Endothelial cell of umbilical vein (primary cell): ENCODE measurements around the gene GPX8. TPM values are rescaled to one million over a fixed set of nuclear protein-coding genes. Genes with fewer than 3 reads are reported as not detected.

Source experiments
- BruUV-seq: library from RNA; stranded (reverse); fragments of 400-500 nt; replicated peaks from 2 replicates; lab custom pipeline; 2021; lab: Mats Ljungman, UMichigan
- CTCF ChIA-PET: fragments of 300-600, 350-600 bp; sonication (Branson Sonifier 250); formaldehyde crosslinking; loops from one replicate; lab custom pipeline; 2021; ENCODE audit warnings: antibody characterized with exemption, inconsistent platforms; lab: Charles Lee
- POLR2A ChIA-PET: fragments of 300-600, 350-600 bp; sonication (Branson Sonifier 250); formaldehyde crosslinking; loops from one replicate; lab custom pipeline; 2021; ENCODE audit warnings: antibody characterized with exemption, inconsistent platforms; lab: Charles Lee
- DNase-seq: peaks from one replicate; pipeline ENCODE4 v3.0.0-alpha.2; 2011; ENCODE audit warnings: low read depth, low spot score
- FAIRE-seq: peaks from 2 replicates; lab custom pipeline; 2011; peaks lifted over from hg19 to GRCh38; lab: Jason Lieb, UNC
- H2AFZ ChIP-seq: 2 replicates; pipeline ENCODE4 v1.6.0; 2012; ENCODE audit warnings: low read depth, low read length, control low read depth, inconsistent platforms
- H3K27ac ChIP-seq: 2 replicates; pipeline ENCODE4 v1.5.1; 2011; ENCODE audit warnings: low read depth, mild to moderate bottlenecking, control low read depth, low read length, moderate library complexity; ENCODE audit not compliant: insufficient read depth
- H3K27me3 ChIP-seq, 2 experiments: 2 replicates each; pipeline versions ENCODE4 v1.6.0 to v1.6.1; 2011; ENCODE audit warnings: low read length in 2 of 2, mixed read lengths in 1 of 2; ENCODE audit not compliant: control insufficient read depth in 2 of 2, insufficient read depth in 2 of 2
- H3K36me3 ChIP-seq, 2 experiments: 2 replicates in 1 of 2; 3 replicates in 1 of 2; pipeline ENCODE4 v1.5.1; 2011; ENCODE audit warnings: low read length in 2 of 2, mild to moderate bottlenecking in 1 of 2, moderate library complexity in 1 of 2; ENCODE audit not compliant: control insufficient read depth in 2 of 2, insufficient read depth in 2 of 2; ENCODE audit errors: extremely low read depth in 1 of 2
- H3K4me1 ChIP-seq: 3 replicates; pipeline ENCODE4 v1.5.1; 2011; ENCODE audit warnings: mild to moderate bottlenecking, low read length; ENCODE audit not compliant: control insufficient read depth, insufficient read depth; ENCODE audit errors: extremely low read depth
- H3K4me2 ChIP-seq: 2 replicates; pipeline ENCODE4 v1.6.1; 2011; ENCODE audit warnings: low read length, control low read depth, mixed read lengths; ENCODE audit not compliant: insufficient read depth
- H3K4me3 ChIP-seq, 3 experiments: fragments of 200-600 bp in 1 of 3; sonication (generic), shearing (Covaris generic) in 1 of 3; replicated peaks in 1 of 3; 2 replicates each; pipeline ENCODE4 v1.5.1; 2011 to 2016; ENCODE audit warnings: control low read depth in 3 of 3, low read length in 3 of 3, mild to moderate bottlenecking in 2 of 3, inconsistent platforms in 1 of 3, low read depth in 1 of 3, moderate library complexity in 1 of 3; ENCODE audit not compliant: insufficient read depth in 1 of 3
- H3K79me2 ChIP-seq: 2 replicates; pipeline ENCODE4 v1.6.0; 2012; ENCODE audit warnings: low read length, inconsistent platforms; ENCODE audit not compliant: control insufficient read depth, insufficient read depth
- H3K9ac ChIP-seq: replicated peaks from 2 replicates; pipeline ENCODE3; 2011; ENCODE audit warnings: low read length, control low read depth; ENCODE audit not compliant: insufficient read depth; ENCODE audit errors: extremely low read depth
- H3K9me1 ChIP-seq: replicated peaks from 3 replicates; pipeline ENCODE4 v1.6.0; 2011; ENCODE audit warnings: mild to moderate bottlenecking, low read length; ENCODE audit not compliant: control insufficient read depth, insufficient read depth; ENCODE audit errors: extremely low read depth
- H3K9me3 ChIP-seq: replicated peaks from 2 replicates; pipeline ENCODE4 v1.5.1; 2012; ENCODE audit warnings: low read length, inconsistent platforms; ENCODE audit not compliant: control insufficient read depth, insufficient read depth
- H4K20me1 ChIP-seq: replicated peaks from 2 replicates; pipeline ENCODE3; 2011; ENCODE audit warnings: mild to moderate bottlenecking, low read length; ENCODE audit not compliant: control insufficient read depth, insufficient read depth; ENCODE audit errors: extremely low read depth
- EZH2 ChIP-seq: IDR thresholded peaks from 2 replicates; pipeline ENCODE4 v1.6.1; 2012; ENCODE audit warnings: borderline replicate concordance, low read depth, mild to moderate bottlenecking, moderate library complexity, low read length, inconsistent platforms; ENCODE audit not compliant: severe bottlenecking
- FOS ChIP-seq: IDR thresholded peaks from 2 replicates; pipeline ENCODE4 v1.6.1; 2011; ENCODE audit warnings: mild to moderate bottlenecking, low read length, moderate library complexity, borderline replicate concordance; ENCODE audit not compliant: insufficient read depth
- GATA2 ChIP-seq: IDR thresholded peaks from 2 replicates; pipeline ENCODE4 v1.7.0; 2011; ENCODE audit warnings: low read depth, mild to moderate bottlenecking, moderate library complexity, mixed read lengths, low read length; ENCODE audit not compliant: insufficient read length, insufficient read depth
- JUN ChIP-seq: IDR thresholded peaks from 2 replicates; pipeline ENCODE4 v1.6.1; 2011; ENCODE audit warnings: borderline replicate concordance, low read depth; ENCODE audit not compliant: insufficient read length, insufficient read depth
- MYC ChIP-seq: IDR thresholded peaks from one replicate; pipeline ENCODE4 v1.6.1; 2011; ENCODE audit warnings: mild to moderate bottlenecking, low read depth, low read length
- POLR2A ChIP-seq: IDR thresholded peaks from 2 replicates; pipeline ENCODE4 v1.6.1; 2012; ENCODE audit warnings: low read depth, mild to moderate bottlenecking, control low read depth, low read length
- POLR2AphosphoS5 ChIP-seq: IDR thresholded peaks from 2 replicates; pipeline ENCODE4 v1.6.1; 2012; ENCODE audit warnings: low read depth, mild to moderate bottlenecking, control low read depth, low read length, moderate library complexity; ENCODE audit not compliant: insufficient read depth
- dilution Hi-C: fragments of 300-500 bp; cut with MboI; formaldehyde crosslinking; loops from one replicate; pipeline ENCODE4 v1.15.0; 2019; ENCODE audit warnings: low sequenced_read_pairs; ENCODE audit not compliant: extremely low pct_ligation_motif_present
- intact Hi-C: fragments of 100-400 bp; cut with micrococcal nuclease; formaldehyde crosslinking; loops from one replicate; pipeline ENCODE4 v1.10.0; 2022
- polyA plus RNA-seq, 4 experiments: library from polyadenylated mRNA; depleted of rRNA in 3 of 4; stranded (reverse) in 3 of 4; unstranded in 1 of 4; fragments of >200 nt; gene quantifications; 2 replicates each; pipeline versions ENCODE4 v1.2.1 to v1.2.3, GENCODE V29; 2011 to 2012; ENCODE audit warnings: missing spikeins in 1 of 4
- total RNA-seq: library from RNA; stranded (reverse); gene quantifications from 2 replicates; pipeline ENCODE4 v1.2.3, GENCODE V29; 2021
- TF ChIP-seq, protein P1 (sequence below), 2 donors: IDR thresholded peaks; 1 replicate in 1 of 2; 2 replicates in 1 of 2; pipeline ENCODE4 v1.5.1; 2011; ENCODE audit warnings: low read length in 2 of 2, mild to moderate bottlenecking in 2 of 2, moderate library complexity in 2 of 2, control low read depth in 1 of 2, inconsistent platforms in 1 of 2, low read depth in 1 of 2; ENCODE audit not compliant: insufficient read depth in 1 of 2; ENCODE audit errors: extremely low read depth in 1 of 2
- TF ChIP-seq, protein P2 (sequence below): IDR thresholded peaks from 2 replicates; pipeline ENCODE4 v1.6.1; 2011; ENCODE audit not compliant: insufficient read depth, insufficient read length

Gene GPX8
- total and polyA plus RNA-seq, 2 donors (not counting 3 experiments of a cell fraction or from before 2014, with no cell fraction given): 60.1 to 147 TPM

DNA sequence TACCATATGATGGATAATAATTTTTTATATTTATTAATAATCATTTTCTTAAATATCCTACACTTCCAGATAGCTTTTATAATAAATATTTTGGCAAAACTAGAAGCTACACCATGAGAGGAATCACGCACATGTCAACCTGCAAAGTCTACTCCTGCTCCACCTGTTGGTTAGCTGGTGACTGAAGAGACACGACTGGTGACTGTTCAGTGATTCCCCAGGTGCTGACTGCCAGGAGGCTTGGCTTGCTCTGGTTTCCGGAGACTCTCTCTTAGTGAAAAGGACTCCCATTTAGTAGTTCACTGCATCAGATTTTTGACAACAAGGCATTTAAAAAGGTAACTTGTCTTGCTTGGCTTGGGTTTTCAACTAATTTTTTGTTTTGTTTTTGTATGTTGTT, 36.6 kb upstream of the GPX8 start:
- H3K27ac ChIP-seq: no peak overlapping the region
- no peaks in the 10 kb centered on the region for H3K79me2 ChIP-seq
- DNase-seq: no peak
- intact Hi-C loops: no loop called here
- no peaks in the 10 kb centered on the region for H3K9me1 ChIP-seq
- no peak overlapping the region for H3K4me3 ChIP-seq
- H3K4me2 ChIP-seq: no peak overlapping the region
- no peaks in the 10 kb centered on the region for H3K27me3 ChIP-seq
- no peaks in the 10 kb centered on the region for H3K4me1 ChIP-seq
- dilution Hi-C loops: no loop called here
- no peaks in the 10 kb centered on the region for H3K9me3 ChIP-seq
- ChIA-PET POLR2A (no interaction called here), CTCF (interaction anchor here (1.2 kb wide), 1 partner anchor 179 kb away, joined by 3 read pairs; no protein-coding TSS in a partner anchor)
- no TSS peak for BruUV-seq
- H4K20me1 ChIP-seq: no peaks in the 10 kb centered on the region
- TF ChIP-seq GATA2 (no peak), POLR2A (no peak), JUN (no peak), POLR2AphosphoS5 (no peak), FOS (no peak), MYC (no peak), EZH2 (no peak)
- TF ChIP-seq, protein P1, sequence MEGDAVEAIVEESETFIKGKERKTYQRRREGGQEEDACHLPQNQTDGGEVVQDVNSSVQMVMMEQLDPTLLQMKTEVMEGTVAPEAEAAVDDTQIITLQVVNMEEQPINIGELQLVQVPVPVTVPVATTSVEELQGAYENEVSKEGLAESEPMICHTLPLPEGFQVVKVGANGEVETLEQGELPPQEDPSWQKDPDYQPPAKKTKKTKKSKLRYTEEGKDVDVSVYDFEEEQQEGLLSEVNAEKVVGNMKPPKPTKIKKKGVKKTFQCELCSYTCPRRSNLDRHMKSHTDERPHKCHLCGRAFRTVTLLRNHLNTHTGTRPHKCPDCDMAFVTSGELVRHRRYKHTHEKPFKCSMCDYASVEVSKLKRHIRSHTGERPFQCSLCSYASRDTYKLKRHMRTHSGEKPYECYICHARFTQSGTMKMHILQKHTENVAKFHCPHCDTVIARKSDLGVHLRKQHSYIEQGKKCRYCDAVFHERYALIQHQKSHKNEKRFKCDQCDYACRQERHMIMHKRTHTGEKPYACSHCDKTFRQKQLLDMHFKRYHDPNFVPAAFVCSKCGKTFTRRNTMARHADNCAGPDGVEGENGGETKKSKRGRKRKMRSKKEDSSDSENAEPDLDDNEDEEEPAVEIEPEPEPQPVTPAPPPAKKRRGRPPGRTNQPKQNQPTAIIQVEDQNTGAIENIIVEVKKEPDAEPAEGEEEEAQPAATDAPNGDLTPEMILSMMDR (IDR thresholded peaks at IDR 0.05; ENCODE audit: extremely low read depth in 1 of 2, insufficient read depth in 1 of 2, low read depth in 1 of 2, low read length in 2 of 2): no peak
- TF ChIP-seq, protein P2, sequence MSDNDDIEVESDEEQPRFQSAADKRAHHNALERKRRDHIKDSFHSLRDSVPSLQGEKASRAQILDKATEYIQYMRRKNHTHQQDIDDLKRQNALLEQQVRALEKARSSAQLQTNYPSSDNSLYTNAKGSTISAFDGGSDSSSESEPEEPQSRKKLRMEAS: no peak
- no peaks in the 10 kb centered on the region for H3K36me3 ChIP-seq
- no peak overlapping the region for H3K9ac ChIP-seq
- FAIRE-seq: no peak
- no peak overlapping the region for H2AFZ ChIP-seq
